Measurements from ENCODE around the gene NFAM1.

The NFAM1 gene

GRCh38 chr22:42383851-42384417 is 48.3 kb downstream of the NFAM1 start:
- no peak for DNase-seq (ENCODE audit: low read depth in 3 of 3)

GRCh38 chr22:42383287-42383686 is 48.9 kb downstream of the NFAM1 start:
- no peak for DNase-seq (ENCODE audit: low read depth in 3 of 3)

- DNase-seq (ENCODE audit: low read depth in 3 of 3), result no peak
Observed at GRCh38 chr22:42380769-42381551, 51.2 kb downstream of the NFAM1 start.

- no peak for DNase-seq (ENCODE audit: low read depth in 3 of 3)
Observed at GRCh38 chr22:42379966-42380537, 52.2 kb downstream of the NFAM1 start.

- DNase-seq (ENCODE audit: low read depth in 3 of 3), result no peak
Observed at GRCh38 chr22:42376711-42377554, 55.3 kb downstream of the NFAM1 start.

DNA sequence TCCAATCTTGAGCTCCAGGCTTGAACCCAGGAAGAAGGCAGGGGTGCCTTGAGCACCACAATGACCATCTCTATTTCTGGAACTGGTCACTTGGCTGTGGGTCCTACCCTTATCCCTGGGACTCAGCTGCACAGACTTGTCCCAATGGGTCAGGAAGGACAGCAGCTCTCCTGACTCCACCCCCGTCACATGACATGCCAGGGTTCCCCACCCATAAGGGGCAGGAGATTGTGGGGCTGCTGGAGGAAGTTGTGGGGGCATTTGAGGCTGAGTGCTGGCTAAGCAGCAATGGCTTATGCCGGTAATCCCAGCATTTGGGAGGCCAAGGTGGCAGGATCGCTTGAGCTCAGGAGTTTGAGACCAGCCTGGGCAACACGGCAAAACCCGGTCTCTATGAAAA is 56.2 kb downstream of the NFAM1 start:
- no peak for DNase-seq (ENCODE audit: low read depth in 3 of 3)

DNA sequence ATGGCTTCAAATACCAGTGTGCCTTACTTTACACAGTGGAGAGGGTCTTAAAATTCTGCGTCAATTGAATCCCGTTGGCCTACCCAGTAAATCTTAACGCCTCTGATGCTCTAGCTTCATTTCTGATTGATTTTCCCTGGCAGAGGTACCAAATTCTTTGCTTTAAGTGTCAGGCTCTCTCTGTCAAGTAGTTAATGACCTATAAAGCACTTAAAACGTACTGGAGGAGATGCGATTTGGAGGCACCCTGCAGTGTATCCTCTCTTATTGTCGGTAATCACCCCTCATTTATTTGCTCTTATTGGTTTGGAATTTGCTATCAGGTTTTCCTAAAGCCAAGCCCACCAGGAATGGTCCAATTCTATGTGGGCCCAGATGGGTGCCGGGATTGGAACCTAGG is 59.2 kb downstream of the NFAM1 start:
- no peak for DNase-seq (ENCODE audit: low read depth in 3 of 3)

DNA sequence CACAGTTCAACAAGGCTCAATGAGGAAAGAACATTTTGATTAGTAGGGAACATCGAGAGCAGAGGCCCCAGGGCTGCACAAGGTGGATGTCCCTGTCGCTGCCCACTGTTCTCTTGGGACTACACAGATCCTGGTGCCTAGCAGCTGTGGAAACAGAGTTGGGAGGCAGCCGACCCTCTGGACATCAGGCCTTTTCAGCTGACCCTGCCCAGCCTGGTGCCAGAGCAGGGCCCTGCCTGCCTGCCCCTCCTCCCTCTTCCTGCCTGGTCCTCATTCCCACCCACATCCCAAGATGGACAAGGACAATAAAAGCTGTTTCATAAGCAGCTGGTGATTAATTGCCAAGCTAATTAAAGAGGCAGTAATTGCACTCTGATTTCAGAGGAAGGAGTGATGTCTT is 60.7 kb downstream of the NFAM1 start:
- DNase-seq (ENCODE audit: low read depth in 3 of 3), result no peak

DNA sequence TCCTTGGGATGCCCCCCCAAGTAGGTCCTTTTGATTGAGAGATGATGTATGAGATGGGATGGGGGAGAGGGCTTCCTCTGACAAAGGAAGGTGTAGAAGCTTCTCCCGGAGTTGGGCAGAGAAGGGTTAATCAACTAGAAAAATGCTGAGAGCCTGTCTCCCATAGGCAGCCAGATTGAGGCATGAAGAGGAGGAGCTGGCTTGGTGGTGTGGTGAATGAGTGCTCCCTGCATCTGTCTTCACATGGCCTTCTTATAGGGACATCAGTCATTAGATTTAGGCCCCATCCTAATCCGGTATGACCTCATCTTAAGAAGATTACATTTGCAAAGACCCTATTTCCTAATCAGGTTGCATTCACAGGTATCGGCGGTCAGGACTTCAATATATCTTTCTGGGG is 61.1 kb downstream of the NFAM1 start:
- DNase-seq (ENCODE audit: low read depth in 3 of 3), result no peak

DNA sequence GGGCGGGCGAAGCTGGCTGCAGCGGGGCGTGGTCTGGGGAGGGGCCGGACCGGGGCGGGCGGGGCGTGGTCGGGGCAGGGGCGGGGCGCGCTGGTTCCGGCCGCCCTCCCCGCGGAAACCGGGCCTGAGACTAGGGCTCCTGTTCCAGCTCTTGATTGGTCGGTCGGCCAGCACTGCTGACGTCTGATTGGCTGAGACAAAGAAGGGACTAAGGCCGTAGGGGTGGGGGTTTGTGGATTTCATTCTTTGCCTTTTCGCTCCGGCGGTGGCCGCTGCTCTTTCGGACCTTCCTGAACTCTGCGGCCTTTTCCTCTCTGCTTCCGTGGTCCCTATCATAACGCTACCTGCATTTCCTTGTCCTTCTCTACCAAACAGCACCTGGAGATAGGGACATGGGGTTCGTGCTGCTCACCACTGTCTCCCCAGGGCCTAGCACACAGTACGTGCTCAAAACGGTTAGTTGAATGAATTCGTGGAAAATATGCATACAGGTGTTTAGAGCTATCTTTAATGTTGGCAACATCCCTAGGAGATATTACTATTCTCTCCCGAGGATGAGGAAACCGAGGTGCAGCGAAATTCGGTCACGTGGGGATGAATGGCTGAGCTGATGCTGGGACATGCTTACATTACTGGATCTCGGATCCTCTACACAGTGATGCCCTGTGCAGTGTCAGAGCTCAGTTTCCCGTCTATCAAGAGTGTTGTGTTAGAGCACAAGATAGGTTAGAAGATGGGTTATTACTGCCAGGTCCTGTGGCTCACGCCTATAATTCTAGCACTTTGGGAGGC is 62.8 kb downstream of the NFAM1 start:
- peak; percentile 64 to 74 (median 67) for DNase-seq (ENCODE audit: low read depth in 3 of 3)

GRCh38 chr22:42368379-42369249 is 63.6 kb downstream of the NFAM1 start:
- peak in 2 of 3 experiments; percentile 8 to 15 for DNase-seq (ENCODE audit: low read depth in 3 of 3)

GRCh38 chr22:42367980-42368378 is 64.2 kb downstream of the NFAM1 start:
- DNase-seq (ENCODE audit: low read depth in 3 of 3), result no peak

- DNase-seq (ENCODE audit: low read depth in 3 of 3), result no peak
Observed at GRCh38 chr22:42366806-42367581, 65.2 kb downstream of the NFAM1 start.

DNA sequence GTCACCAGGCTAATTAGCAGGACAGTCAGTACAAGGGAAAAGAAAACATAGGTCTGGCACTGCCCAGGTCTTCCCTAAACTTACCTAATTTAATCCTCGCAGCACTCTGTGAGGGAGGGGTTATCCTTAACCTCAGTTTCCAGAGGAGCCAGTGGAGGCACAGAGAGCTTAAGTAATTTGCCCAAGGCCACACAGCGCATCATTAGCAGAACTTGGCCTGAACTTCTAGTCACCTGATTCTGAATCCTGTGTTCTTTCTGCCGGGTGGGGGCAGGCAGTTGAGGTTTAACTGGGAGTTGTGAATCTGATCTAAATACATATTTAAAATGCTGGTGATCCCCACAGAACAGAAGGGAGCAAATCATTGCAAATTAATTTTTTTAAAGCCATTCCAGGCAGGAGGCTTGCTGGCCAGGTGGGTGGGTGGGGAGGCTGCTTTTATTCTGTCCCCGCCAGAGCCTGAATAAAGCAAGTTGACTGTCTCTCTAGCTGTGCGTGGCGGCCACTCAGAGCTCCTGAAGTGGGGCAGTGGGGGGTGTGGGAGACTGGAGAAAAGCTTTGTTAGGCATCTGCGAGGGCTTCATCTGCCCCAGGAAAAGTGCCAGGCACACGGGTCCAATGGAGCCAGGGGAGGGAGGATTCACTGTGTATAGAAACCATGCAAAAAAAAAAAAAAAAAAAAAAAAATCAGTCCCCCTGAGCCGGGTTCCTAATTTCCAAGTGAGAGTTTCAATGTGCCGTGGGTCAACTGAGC is 66.1 kb downstream of the NFAM1 start:
- no peak for DNase-seq (ENCODE audit: low read depth in 3 of 3)

DNA sequence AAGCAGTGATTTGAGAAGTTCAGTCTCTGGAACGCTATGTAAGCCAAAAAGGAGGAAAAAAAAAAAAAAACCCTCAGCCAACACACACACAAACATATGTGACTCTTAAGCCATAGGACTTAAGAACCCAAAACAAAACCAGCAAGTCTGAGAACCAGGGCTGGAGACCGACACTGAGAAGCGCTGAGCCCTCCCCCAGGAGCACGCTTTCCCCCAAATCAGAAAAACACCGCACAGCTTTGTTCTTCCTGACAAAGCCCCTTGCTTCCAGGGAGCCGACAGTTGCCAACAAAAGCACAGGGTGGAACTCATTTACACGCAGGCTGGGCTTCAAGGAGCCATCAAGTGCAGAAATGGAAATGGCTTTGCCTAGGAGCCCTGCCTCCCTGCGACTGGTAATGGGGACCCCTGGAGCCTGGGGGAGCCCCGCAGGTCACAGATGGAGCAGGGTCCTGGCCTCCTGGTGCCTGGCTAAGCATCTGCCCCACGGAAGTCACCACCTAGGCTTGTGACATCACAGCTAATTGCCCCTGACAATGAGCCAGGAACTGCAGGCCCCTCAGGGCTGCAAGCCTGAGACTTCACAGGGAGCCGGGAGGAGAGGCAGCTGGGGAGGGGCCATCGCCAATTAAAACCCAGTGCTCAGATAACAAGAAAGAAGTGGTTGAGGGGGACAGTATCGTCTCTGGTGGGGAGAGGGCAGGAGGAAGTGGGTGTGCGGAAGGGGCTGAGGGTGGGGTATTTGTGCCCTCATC is 66.9 kb downstream of the NFAM1 start:
- no peak for DNase-seq (ENCODE audit: low read depth in 3 of 3)

- no peak for DNase-seq (ENCODE audit: low read depth in 3 of 3)
Observed at GRCh38 chr22:42364604-42365110, 67.5 kb downstream of the NFAM1 start.

DNA sequence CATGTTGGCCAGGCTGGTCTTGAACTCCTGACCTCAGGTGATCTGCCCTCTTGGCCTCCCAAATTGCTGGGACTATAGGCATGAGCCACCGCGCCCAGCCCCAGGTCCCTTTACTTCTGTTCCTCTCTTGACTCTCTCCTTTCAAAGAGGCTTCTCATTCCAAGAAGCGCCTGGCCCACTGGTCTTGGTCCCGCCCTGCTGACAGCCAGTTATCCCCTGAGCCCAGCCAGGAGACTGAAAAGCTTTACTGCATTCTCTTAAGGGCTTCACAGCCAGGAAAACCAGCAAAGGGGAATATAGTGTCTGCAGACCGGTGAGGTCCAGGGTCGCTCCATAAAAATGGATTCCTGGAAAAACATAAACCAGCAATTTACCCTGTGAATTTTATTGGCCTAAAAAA is 68.3 kb downstream of the NFAM1 start:
- DNase-seq (ENCODE audit: low read depth in 3 of 3), result no peak

- DNase-seq (ENCODE audit: low read depth in 3 of 3), result no peak
Observed at GRCh38 chr22:42361523-42361922, 70.7 kb downstream of the NFAM1 start.
